T-helper 1 cell treated with Interleukin-12 subunit alpha and Interleukin-12 subunit beta and Interleukin-4 antibody, amounts not matched to agents 30 ng/mL and 1 ng/mL, for 36 hours (primary cell): ENCODE data around the gene TOMM70. TPM values are rescaled to one million over a fixed set of nuclear protein-coding genes. Genes with fewer than 3 reads are reported as not detected.

ENCODE experiments used
- intact Hi-C: fragments of 100-400 bp; cut with micrococcal nuclease; formaldehyde crosslinking; loops from one replicate; pipeline ENCODE4 v1.15.1; 2024
- total RNA-seq: library from RNA; stranded (reverse); gene quantifications from 2 replicates; pipeline ENCODE4 v1.2.3, GENCODE V29; 2022

The TOMM70 gene
- total RNA-seq, 1 donor from 2014 or later: 45.3 TPM

- intact Hi-C loops: no loop called here
Observed at GRCh38 chr3:100411091-100411982, 10.4 kb upstream of the TOMM70 start.

DNA sequence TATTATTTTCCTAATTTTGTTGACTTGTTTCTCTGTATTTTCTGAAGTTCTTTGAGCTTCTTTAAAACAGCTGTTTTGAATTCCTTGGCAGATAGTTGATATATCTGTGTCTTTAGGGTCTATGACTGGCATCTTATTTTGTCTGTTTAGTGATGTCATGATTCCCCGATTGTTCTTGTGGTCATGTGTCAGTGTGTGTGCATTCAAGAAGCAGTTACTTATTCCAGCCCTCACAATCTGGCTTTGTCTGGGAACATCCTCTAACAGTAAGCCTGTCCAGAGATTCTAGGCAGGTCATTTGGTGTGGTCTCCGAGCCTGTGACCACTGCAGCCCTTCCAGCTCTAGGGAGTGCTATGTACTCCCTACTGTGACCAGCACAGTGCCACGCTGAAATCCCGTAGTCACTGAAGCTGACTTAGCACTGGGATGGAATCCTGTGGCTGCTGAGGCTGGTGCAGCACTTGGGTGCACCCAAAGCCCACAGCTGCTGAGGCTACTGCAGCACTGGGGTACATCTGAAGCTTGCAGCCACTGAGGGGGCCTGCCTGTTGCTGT is 7.2 kb upstream of the TOMM70 start:
- intact Hi-C loops: loop anchor here (10.0 kb wide), 2 partner anchors 1447 to 1813 kb away; partner anchors contain the start of gene CPOX

DNA sequence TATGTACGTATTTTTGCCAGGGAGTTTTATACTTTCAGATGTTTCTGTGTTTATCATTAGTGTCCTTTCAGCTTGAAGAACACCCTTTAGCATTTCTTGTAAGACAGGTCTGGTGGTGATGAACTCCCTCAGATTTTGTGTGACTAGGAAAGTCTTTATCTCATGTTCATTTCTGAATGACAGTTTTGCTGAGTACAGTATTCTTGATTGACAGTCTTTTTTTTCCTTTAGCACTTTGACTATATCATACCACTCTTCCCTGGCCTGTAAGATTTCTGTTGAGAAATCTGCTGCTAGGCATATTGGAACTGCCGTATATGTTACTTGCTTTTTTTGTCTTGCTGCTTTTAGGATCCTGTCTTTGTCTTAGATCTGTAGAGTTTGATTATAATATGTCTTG is 6.3 kb upstream of the TOMM70 start:
- intact Hi-C loops: loop anchor here (10.0 kb wide), 2 partner anchors 1448 to 1812 kb away; partner anchors contain the start of gene CPOX

GRCh38 chr3:100404250-100404548 is 3.3 kb upstream of the TOMM70 start:
- intact Hi-C loops: loop anchor here (5.0 to 10.0 kb wide), 7 partner anchors 332 to 1809 kb away; partner anchors contain the start of genes CPOX, NXPE3 and SENP7

GRCh38 chr3:100403362-100404249 is 2.7 kb upstream of the TOMM70 start:
- intact Hi-C loops: loop anchor here (5.0 to 10.0 kb wide), 7 partner anchors 331 to 1809 kb away; partner anchors contain the start of genes CPOX, NXPE3 and SENP7

GRCh38 chr3:100402891-100403290 is 2.0 kb upstream of the TOMM70 start:
- intact Hi-C loops: loop anchor here (5.0 to 10.0 kb wide), 7 partner anchors 331 to 1808 kb away; partner anchors contain the start of genes CPOX, NXPE3 and SENP7

DNA sequence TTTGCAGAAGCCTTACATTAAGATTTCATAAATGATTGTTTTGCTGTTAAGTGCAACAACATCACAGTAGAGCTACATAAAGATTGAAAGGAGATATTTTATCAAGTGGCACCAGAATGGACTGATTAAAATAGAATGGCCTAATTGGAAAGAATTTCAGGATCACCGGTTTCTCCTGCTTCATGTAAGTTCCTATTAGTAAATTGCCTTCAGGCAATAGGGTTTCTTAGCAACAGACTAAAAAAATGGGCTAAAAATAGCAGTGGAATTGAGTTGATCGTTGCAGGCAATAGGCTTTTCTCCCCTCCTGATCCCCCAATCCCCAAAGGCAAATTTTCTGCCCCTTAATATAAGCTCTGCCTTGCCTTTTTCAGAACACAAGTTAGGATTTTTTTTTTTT is 1.4 kb upstream of the TOMM70 start:
- intact Hi-C loops: loop anchor here (5.0 to 10.0 kb wide), 7 partner anchors 330 to 1807 kb away; partner anchors contain the start of genes CPOX, NXPE3 and SENP7

GRCh38 chr3:100401674-100402041 is 769 bp upstream of the TOMM70 start:
- intact Hi-C loops: loop anchor here (1.0 to 10.0 kb wide), 22 partner anchors 66 to 1879 kb away; partner anchors contain the start of genes CEP97, CLDND1, CMSS1 and CPOX

DNA sequence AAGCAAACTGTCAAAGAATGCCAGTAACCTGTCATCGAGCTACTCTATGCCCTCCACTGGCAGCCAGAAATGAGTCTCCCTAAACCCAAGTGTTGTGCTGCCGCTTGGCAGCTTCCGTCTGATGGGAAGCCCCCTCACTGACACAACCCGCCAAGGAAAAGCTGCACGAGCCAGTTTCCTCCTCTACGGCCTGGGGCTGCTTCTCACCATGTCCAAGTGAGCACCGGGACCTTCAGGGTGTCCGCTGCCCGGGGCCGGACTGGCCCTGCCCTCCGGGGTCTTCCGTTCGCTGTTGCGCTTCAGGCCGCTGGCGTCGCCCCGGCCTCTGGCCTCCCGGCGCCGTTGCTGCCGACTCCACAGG is 490 bp downstream of the TOMM70 start:
- intact Hi-C loops: loop anchor here (2.0 to 10.0 kb wide), 9 partner anchors 328 to 1878 kb away; partner anchors contain the start of genes CLDND1, CPOX, DCBLD2 and NXPE3

- intact Hi-C loops: loop anchor here (2.0 to 10.0 kb wide), 9 partner anchors 327 to 1877 kb away; partner anchors contain the start of genes CLDND1, CPOX, DCBLD2 and NXPE3
Observed at GRCh38 chr3:100399341-100400071, 1.4 kb downstream of the TOMM70 start.

GRCh38 chr3:100396967-100397366 is 3.9 kb downstream of the TOMM70 start:
- intact Hi-C loops: no loop called here

GRCh38 chr3:100395679-100396431 is 5.0 kb downstream of the TOMM70 start:
- intact Hi-C loops: loop anchor here (2.0 kb wide), 1 partner anchor 193 kb away; no protein-coding TSS in a partner anchor

- intact Hi-C loops: no loop called here
Observed at GRCh38 chr3:100389025-100389424, 11.9 kb downstream of the TOMM70 start.

GRCh38 chr3:100386437-100387074 is 14.3 kb downstream of the TOMM70 start:
- intact Hi-C loops: no loop called here

GRCh38 chr3:100384733-100385525 is 16.0 kb downstream of the TOMM70 start:
- intact Hi-C loops: no loop called here

DNA sequence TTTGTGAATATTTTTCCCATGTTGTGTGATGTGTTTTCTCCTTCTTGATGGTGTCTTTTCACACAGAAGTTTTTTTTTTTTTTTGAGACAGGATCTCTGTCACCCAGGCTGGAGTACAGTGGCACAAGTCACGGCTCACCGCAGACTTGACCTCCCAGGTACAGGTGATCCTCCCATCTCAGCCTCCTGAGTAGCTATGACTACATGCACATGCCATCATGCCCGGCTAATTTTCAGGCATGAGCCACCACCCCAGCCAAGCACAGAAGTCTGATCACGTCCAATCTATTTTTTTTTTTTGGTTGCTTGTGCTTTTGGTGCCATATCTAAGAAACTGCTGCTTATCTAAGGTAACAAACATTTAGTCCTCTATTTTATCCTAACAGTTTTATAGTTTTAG is 24.6 kb downstream of the TOMM70 start:
- intact Hi-C loops: no loop called here

- intact Hi-C loops: no loop called here
Observed at GRCh38 chr3:100374521-100374920, 26.4 kb downstream of the TOMM70 start.

DNA sequence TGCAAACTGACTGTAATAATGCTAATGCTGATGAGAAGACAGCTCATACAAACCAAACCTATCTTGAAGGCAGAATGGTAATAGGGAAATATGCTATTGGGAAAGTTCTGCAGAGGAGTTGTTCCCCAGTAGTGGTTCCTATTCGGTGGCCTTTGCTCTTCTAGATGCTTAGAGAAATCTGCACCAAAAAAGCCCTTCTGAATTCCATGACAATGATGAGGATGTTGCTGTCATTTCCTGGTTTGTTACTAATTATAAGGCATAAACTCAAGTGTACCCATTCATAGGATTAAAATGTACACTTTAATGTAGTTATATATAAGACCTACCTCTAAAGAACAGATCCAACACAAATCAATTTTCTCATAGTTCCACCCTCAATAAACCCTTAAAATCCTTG is 30.1 kb downstream of the TOMM70 start:
- intact Hi-C loops: no loop called here
